SJCRH30 (cell line): ENCODE results near the gene RPN1. TPM values are rescaled to one million over a fixed set of nuclear protein-coding genes. Genes with fewer than 3 reads are reported as not detected.

Source experiments
- total RNA-seq: library from RNA; depleted of rRNA; stranded (reverse); fragments of >200 nt; shearing (Covaris generic); gene quantifications from 2 replicates; pipeline ENCODE4 v1.2.3, GENCODE V29; 2014; rRNA removed

RPN1 gene
- total RNA-seq, 1 experiment from 2014 or later = 268 TPM

Other genes with a start within 250 kb of the RPN1 start
- not detected in 2 replicates for gene DNAJB8, start 183.9 kb downstream of the RPN1 start, total RNA-seq
- 17.1 and 19.8 TPM in 2 replicates for gene GATA2, start 157.6 kb downstream of the RPN1 start, total RNA-seq
- gene RAB7A, start 75.4 kb upstream of the RPN1 start, total RNA-seq = 74.9 and 83.8 TPM in 2 replicates
- gene ACAD9, start 228.8 kb upstream of the RPN1 start, total RNA-seq = 34.5 and 35.8 TPM in 2 replicates